ENCODE measurements around the gene SELP. TPM values are rescaled to one million over a fixed set of nuclear protein-coding genes. Genes with fewer than 3 reads are reported as not detected.

Gene SELP
- total and polyA plus RNA-seq, 2 of the 13 experiments (the other 11 are each of a cell fraction or from before 2014, with no cell fraction given) = 0.11 TPM; not detected in 1

GRCh38 chr1:169586395-169587255, 43.3 kb downstream of the SELP start, which contains the start of gene F5 (continued):
- no peak for TF ChIP-seq ZNF275 (CRISPR knock-in tag; IDR thresholded peaks at IDR 0.05; ENCODE audit: borderline replicate concordance)
- no peak for TF ChIP-seq ZNF546 (CRISPR knock-in tag; conservative IDR thresholded peaks at IDR 0.05)
- no peak for TF ChIP-seq HMGXB3 (CRISPR knock-in tag; IDR thresholded peaks at IDR 0.05; ENCODE audit: borderline replicate concordance)
- TF ChIP-seq ZNF547 (CRISPR knock-in tag; IDR thresholded peaks at IDR 0.05) = peak; percentile 63; the same call in 1 of the 2 replicates
- TF ChIP-seq ZNF891 (CRISPR knock-in tag; IDR thresholded peaks at IDR 0.05) = peak; percentile 65; the same call in 1 of the 2 replicates
- TF ChIP-seq TRIM22 (IDR thresholded peaks at IDR 0.05) = no peak
- peak; percentile 58 for TF ChIP-seq ARNT2 (CRISPR knock-in tag; IDR thresholded peaks at IDR 0.05; ENCODE audit: low read depth)
- TF ChIP-seq CERS6 (CRISPR knock-in tag; IDR thresholded peaks at IDR 0.05) = no peak
- TF ChIP-seq ZNF224 (CRISPR knock-in tag; IDR thresholded peaks at IDR 0.05) = peak; percentile 79; the same call in 1 of the 2 replicates
- TF ChIP-seq MEF2D (CRISPR knock-in tag; IDR thresholded peaks at IDR 0.05) = 0 out of 2 replicates have a peak, but pooled peaks have one; percentile 52
- TF ChIP-seq CENPX (CRISPR knock-in tag; IDR thresholded peaks at IDR 0.05) = no peak
- TF ChIP-seq ZNF468 (CRISPR knock-in tag; IDR thresholded peaks at IDR 0.05) = no peak
- no peak; the same call in 1 of the 2 replicates for TF ChIP-seq ZBTB33 (CRISPR knock-in tag; IDR thresholded peaks at IDR 0.05)
- TF ChIP-seq ZNF441 (CRISPR knock-in tag; IDR thresholded peaks at IDR 0.05; ENCODE audit: borderline replicate concordance) = no peak
- peak; percentile 71 for TF ChIP-seq CHD4 (IDR thresholded peaks at IDR 0.05; ENCODE audit: borderline replicate concordance, low read length)
- TF ChIP-seq DDIT3 (CRISPR knock-in tag; IDR thresholded peaks at IDR 0.05) = no peak
- TF ChIP-seq HCFC1 (IDR thresholded peaks at IDR 0.05; ENCODE audit: low read depth, low read length) = no peak
- no peak for TF ChIP-seq PRMT3 (CRISPR knock-in tag; IDR thresholded peaks at IDR 0.05; ENCODE audit: borderline replicate concordance, low read depth)

Data from HepG2 (cell line).